Ovary (tissue), 9 donors: ENCODE data around the gene ZNF740. TPM values are rescaled to one million over a fixed set of nuclear protein-coding genes. Genes with fewer than 3 reads are reported as not detected.

ENCODE experiments used
- DNase-seq, 5 donors: peaks; one replicate each; pipeline ENCODE4 v3.0.0-alpha.2; 2019 to 2020
- H3K27ac ChIP-seq, 2 donors: fragments of 200-600 bp; one replicate each; pipeline versions ENCODE4 v1.5.1 to v1.8.0; 2019 to 2022
- H3K27me3 ChIP-seq: fragments of 200-600 bp; one replicate; pipeline ENCODE4 v1.8.0; 2022
- H3K36me3 ChIP-seq: fragments of 200-600 bp; sonication (generic); one replicate; pipeline ENCODE4 v1.5.1; 2019
- H3K4me1 ChIP-seq: one replicate; pipeline ENCODE4 v1.8.1; 2013; ENCODE audit warnings: mild to moderate bottlenecking, moderate library complexity; ENCODE audit not compliant: insufficient read depth
- H3K4me3 ChIP-seq: fragments of 200-600 bp; sonication (generic); one replicate; pipeline ENCODE4 v1.5.1; 2017
- H3K9me3 ChIP-seq, 2 donors: fragments of 200-600 bp in 1 of 2; sonication (generic) in 1 of 2; one replicate each; pipeline versions ENCODE4 v1.5.1 to v1.8.1; 2013 to 2019; ENCODE audit warnings: mild to moderate bottlenecking in 1 of 2, moderate library complexity in 1 of 2
- EP300 ChIP-seq: sonication (generic); formaldehyde crosslinking; IDR thresholded peaks from one replicate; pipeline ENCODE4 v1.6.1; 2017; ENCODE audit warnings: antibody characterized with exemption
- POLR2A ChIP-seq: fragments of 450-650 bp; IDR thresholded peaks from one replicate; pipeline ENCODE4 v1.6.1; 2017; ENCODE audit warnings: antibody characterized with exemption, mild to moderate bottlenecking, moderate library complexity
- WGBS, 3 donors: extraction: QIAGEN DNeasy Blood & Tissue Kit in 1 of 3; methylation state at CpG; one replicate each; pipeline versions ENCODE4 v1.1.5 to v1.1.7; 2013 to 2017; 5-methylcytosine and 5-hydroxymethylcytosine counted together
- intact Hi-C, 4 donors: fragments of 100-400 bp; cut with DNase I; formaldehyde crosslinking; loops; one replicate each; pipeline versions ENCODE4 v1.11.0 to v1.15.1; 2022 to 2023
- polyA plus RNA-seq, 2 donors: library from polyadenylated mRNA; stranded (reverse); fragments of 200-250 nt in 1 of 2; fragments of 350-450 nt in 1 of 2; fragmentation: Illumina TruSeq in 1 of 2; extraction: RNeasy Lipid Tissue Mini Kit (QIAGEN cat#74804) in 1 of 2; gene quantifications; one replicate each; pipeline ENCODE4 v1.2.3, GENCODE V29; 2013 to 2014
- total RNA-seq, 7 donors: library from RNA; depleted of rRNA in 2 of 7; stranded (reverse); fragments of >200 nt in 2 of 7; fragmentation: NEBNext Ultra II Directional in 3 of 7; extraction: Animal tissue kit (Norgen Biotek cat#: 25700) in 3 of 7; gene quantifications; one replicate each; pipeline versions ENCODE4 v1.1.0 to v1.2.4, GENCODE V29; 2016 to 2023
- TF ChIP-seq, protein P1 (sequence below), 3 donors: fragments of 450-650 bp in 2 of 3; fragments of 200-600 bp in 1 of 3; IDR thresholded peaks; one replicate each; pipeline versions ENCODE4 v1.5.1 to v1.8.0; 2016 to 2022; ENCODE audit warnings: antibody characterized with exemption in 3 of 3, mild to moderate bottlenecking in 1 of 3
- donor health status: DM: no; HTN: no; CAD: no; lungs with moderate emphysema.
- donor health status: DM: no; HTN: no; CAD: no.
- donor health status: Bipolar disorder and iron deficiency.
- donor health status: DM: yes; HTN: yes; CAD: no.
- donor health status: DM: no; HTN: no; CAD: no.
- donor health status: DM: yes; HTN: yes; CAD: no.

ZNF740 gene
- total and polyA plus RNA-seq, 9 donors, result 9.7 to 56.9 (median 45.7) TPM

DNA sequence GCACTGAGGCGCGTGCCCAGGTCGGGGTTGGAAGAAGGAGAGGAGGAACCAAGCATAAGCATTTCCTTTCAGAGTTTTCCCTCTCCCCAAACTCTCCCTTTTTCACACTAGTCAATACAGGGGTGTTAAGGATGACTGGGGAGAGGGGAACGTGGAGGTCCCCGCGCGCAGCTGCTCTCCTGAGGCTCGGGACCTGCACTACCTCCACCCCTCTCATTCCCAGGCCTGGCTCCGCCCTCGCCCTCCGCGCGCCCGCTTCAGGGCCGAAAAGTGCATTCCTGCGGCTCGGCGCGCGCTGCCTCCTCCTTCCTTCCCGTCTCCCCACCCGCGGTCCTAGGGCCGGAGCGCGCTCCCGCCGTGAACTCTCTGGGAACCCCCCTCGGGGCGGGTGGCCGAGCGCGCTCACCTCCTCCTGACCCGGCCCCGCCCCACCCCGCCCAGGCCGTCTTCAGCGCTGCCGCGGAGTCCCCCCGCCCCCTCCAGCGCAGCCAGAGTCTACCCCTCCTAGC lies 40.2 kb downstream of the ZNF740 start:
- Histone ChIP-seq H3K4me1 (peaks cover 21% of the 10 kb centered on the region), H3K36me3 (no peaks in the 10 kb centered on the region), H3K27ac (peak overlapping the region; percentile 83 to 99), H3K27me3 (no peaks in the 10 kb centered on the region), H3K9me3 (no peaks in the 10 kb centered on the region), H3K4me3 (peak overlapping the region; percentile 79)
- TF ChIP-seq POLR2A (no peak), EP300 (no peak)
- TF ChIP-seq, protein P1, sequence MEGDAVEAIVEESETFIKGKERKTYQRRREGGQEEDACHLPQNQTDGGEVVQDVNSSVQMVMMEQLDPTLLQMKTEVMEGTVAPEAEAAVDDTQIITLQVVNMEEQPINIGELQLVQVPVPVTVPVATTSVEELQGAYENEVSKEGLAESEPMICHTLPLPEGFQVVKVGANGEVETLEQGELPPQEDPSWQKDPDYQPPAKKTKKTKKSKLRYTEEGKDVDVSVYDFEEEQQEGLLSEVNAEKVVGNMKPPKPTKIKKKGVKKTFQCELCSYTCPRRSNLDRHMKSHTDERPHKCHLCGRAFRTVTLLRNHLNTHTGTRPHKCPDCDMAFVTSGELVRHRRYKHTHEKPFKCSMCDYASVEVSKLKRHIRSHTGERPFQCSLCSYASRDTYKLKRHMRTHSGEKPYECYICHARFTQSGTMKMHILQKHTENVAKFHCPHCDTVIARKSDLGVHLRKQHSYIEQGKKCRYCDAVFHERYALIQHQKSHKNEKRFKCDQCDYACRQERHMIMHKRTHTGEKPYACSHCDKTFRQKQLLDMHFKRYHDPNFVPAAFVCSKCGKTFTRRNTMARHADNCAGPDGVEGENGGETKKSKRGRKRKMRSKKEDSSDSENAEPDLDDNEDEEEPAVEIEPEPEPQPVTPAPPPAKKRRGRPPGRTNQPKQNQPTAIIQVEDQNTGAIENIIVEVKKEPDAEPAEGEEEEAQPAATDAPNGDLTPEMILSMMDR (IDR thresholded peaks at IDR 0.05), result no peak
- peak; percentile 87 to 94 (median 90) for DNase-seq
- WGBS, 3 donors, result 0 to 1% (median 0%) methylated on average over 34 to 42 of the region's 42 CpGs
- intact Hi-C loops, result no loop called here

- TF ChIP-seq EP300, result no peak
- TF ChIP-seq, protein P1 (IDR thresholded peaks at IDR 0.05), result peak in 2 of 3 donors; percentile 17 to 25
- Histone ChIP-seq H3K4me1 (peaks cover 17% of the 10 kb centered on the region), H3K27me3 (no peaks in the 10 kb centered on the region), H3K4me3 (peak overlapping the region; percentile 79), H3K36me3 (no peaks in the 10 kb centered on the region), H3K27ac (peak overlapping the region; percentile 83 to 99), H3K9me3 (no peaks in the 10 kb centered on the region)
- 1% methylated on average over 37 to 72 of the region's 72 CpGs for WGBS, 3 donors
- DNase-seq, result peak; percentile 75 to 88 (median 86)
- intact Hi-C loops, result no loop called here
Measured at GRCh38 chr12:53221203-53222080, 40.9 kb downstream of the ZNF740 start.

DNA sequence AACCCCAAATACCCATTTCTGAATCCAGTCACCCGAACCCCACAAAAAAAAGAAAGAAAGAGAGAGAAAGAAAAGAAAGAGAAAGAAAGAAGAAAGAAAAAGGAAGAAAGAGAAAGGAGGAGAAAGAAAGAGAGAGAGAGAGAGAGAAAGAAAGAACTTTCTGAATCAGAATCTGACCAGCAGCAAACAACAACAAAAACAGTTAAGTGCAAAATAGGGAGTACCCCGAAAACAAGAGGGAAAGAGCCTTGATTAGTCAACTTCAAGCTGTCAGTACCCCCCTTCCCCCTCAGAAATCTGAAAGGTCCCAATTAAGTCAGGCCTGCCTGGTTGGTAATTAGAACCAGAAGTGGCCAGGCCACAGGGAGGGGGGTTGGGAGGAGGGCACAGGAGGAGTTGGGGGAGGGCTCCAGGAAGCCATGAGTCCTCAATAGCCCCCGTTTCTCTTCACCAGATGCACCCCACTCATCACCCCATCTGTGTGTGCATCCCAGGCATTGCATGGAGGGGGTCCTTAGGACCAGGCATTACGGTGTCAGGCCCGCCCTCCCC lies 41.7 kb downstream of the ZNF740 start:
- DNase-seq, result no peak

DNA sequence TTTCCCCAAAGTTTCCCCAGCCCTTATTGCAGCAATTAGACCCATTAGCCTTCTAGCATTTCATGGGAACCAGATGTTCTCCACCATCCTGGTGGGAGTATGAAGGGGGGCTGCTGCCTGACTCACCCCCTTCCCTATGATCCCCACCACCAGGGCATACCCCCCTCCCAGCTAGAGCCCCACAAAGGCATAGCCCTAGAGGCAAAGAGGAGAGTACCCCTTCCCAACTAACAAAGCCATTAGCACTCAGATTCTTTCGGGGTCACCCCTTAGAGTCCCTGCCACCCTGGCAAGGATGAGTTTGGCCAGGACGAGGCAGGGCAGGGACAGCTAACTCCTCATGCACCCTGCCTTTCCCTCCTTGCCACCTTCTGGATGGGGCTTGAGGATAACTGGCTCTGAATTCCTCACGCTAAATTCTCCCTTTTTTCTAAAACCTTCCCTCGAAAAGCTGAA lies 42.3 kb downstream of the ZNF740 start:
- no peaks in the 10 kb centered on the region for H3K9me3 ChIP-seq
- DNase-seq, result no peak
- no peak overlapping the region for H3K4me3 ChIP-seq
- TF ChIP-seq EP300, result no peak
- TF ChIP-seq POLR2A, result no peak
- TF ChIP-seq, protein P1 (IDR thresholded peaks at IDR 0.05), result no peak
- peak overlapping the region; percentile 43 to 99 for H3K27ac ChIP-seq
- H3K36me3 ChIP-seq, result no peaks in the 10 kb centered on the region
- intact Hi-C loops, result no loop called here
- no peaks in the 10 kb centered on the region for H3K27me3 ChIP-seq
- peaks cover 6% of the 10 kb centered on the region for H3K4me1 ChIP-seq
- WGBS, 3 donors, result 60 to 77% (median 72%) methylated on average over 4 of the region's 4 CpGs

More for the DNA sequence above, 41.7 kb downstream of the ZNF740 start:
- Histone ChIP-seq H3K9me3 (no peaks in the 10 kb centered on the region), H3K4me3 (peak overlapping the region; percentile 79), H3K36me3 (no peaks in the 10 kb centered on the region), H3K27me3 (no peaks in the 10 kb centered on the region), H3K27ac (peak overlapping the region; percentile 83 to 99), H3K4me1 (peaks cover 12% of the 10 kb centered on the region)
- intact Hi-C loops, result no loop called here
- 36 to 45% (median 44%) methylated on average over 5 of the region's 5 CpGs for WGBS, 3 donors
- TF ChIP-seq EP300 (no peak), POLR2A (no peak)
- TF ChIP-seq, protein P1 (IDR thresholded peaks at IDR 0.05), result no peak
